GM15510 (cell line): ENCODE results near the gene ATL1.

Experiments
- POLR2A ChIP-seq: IDR thresholded peaks from 3 replicates; pipeline ENCODE4 v1.6.1; 2011; ENCODE audit warnings: borderline replicate concordance; ENCODE audit not compliant: insufficient read length; ENCODE audit errors: extremely low read depth

Gene ATL1

DNA sequence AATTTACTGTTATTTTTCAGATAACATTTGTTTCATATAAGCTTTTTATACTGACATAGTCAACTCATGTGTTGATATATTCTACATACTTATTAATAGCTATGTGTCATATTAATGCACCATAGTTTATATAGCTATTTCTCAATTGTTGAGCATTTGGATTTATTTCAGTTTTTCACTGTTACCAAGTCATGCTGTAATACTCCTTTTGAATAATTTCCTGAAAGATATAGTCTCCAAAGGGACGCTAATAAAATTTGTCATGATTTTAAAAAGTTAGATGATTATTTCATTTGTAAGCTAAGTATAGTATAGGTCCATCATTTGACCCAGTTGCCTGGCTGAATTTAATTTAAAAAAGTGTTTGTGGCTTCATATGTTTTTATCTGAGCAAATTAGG is 47.8 kb downstream of the ATL1 start:
- no peak for TF ChIP-seq POLR2A

DNA sequence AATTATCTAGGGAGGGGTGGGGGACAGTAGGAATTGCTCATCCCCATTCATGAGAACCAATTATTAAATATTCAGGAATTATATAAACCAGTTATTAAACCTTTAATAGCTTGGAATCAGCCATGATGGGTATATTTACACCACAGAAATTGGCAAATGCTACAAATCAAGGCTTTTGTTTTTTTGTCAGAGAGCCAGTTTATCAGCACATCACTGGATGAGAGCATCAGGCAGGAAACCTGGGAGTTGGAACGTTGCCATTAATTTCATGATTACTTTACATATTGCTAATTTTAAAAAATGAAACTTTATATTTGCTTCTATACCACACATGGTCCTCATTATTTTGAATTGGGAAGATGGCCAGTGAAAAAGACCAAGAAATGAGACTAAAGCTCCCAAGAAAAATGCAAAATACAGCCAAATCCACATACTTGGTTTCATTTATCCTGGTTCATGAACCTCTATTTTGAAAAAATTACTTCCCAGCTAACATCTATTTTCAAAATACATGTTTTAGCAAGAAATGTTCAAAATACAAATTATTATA is 48.4 kb downstream of the ATL1 start:
- TF ChIP-seq POLR2A, result no peak

DNA sequence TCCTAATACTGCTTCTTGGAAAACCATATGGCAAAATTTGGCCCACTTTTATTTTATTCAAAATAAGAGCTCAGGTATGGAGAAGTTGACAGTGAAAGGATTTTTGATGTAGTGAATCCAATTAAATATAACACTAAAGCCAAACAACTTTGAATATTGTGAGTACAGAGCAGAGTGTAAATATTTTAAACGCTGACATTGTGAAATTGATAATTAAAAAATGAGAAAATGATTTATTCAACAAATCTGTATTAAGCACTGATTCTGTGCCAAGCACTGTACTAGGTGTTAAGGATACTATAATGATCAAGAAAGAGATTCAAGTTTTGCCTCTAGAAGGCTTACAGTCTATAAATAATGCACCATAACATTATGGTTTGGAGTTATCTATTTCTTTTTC is 50.5 kb downstream of the ATL1 start:
- TF ChIP-seq POLR2A, result no peak

DNA sequence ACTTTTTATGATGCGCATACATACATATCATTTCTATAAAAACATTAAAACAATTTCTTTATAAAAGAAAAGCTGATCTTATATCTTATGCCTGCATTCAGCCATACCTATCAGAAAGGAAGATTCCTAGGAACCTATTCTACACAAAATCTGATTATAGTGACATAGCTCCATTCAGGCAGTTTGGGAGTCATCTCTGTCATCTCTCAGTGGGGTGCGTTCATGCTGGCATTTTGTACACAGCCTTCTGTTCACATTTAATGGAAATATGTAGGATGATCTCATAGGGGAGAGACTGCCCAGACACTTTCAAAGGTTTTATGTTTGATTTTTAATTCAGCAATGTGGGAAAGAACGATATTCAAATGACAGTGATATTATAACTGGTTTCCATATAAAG is 52.9 kb downstream of the ATL1 start:
- TF ChIP-seq POLR2A, result no peak

DNA sequence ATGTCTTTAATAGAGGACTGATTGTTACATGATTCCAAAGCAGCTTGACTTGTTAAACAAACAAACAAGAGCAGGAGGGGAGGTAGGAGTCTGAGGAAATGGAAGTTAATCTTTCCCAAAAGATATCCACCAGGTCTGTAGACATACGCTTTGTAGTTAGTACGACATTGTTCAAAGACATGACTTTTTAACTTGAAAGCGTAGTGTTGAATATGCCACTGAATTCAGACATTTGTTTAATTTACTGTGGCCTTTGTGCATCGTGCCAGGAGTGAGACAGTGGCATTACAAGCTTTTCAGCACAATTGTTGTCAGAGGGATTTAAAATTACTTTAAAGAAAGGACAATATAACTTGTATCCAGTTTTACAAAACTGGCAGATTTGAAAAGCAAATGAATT is 55.1 kb downstream of the ATL1 start:
- TF ChIP-seq POLR2A, result no peak

DNA sequence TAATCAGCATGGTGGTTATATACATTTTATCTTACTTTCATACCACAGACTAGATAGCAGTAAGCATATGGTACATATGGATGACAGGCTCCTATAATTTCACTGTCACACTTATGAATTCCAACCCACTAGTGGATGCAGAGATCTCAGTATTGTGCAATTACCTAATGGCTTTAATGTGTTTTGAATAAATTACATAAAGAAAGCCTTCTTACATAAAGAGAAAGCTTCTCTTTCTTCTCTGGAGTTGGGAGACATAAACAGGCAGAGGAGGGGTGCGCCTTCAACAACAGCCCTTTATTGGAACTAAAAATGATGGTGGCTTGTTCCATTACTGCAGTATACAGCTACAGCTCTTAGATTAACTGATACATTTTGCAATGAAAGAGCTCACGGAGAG is 55.6 kb downstream of the ATL1 start:
- no peak for TF ChIP-seq POLR2A

DNA sequence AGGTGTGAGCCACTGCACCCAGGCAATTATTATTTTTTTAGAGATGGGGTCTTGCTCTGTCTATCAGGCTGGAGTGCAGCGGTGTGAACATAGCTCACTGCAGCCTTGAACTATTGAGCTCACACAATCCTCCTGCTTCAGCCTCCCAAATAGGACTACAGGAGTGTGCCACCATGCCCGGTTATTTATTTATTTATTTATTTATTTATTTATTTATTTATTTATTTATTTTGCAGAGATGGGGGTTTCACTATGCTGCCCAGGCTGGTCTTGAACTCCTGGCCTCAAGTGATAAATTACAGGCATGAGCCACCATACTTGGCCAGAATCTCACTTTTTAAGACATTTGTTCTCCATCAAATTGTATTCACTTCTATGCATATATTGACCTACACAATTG is 56.3 kb downstream of the ATL1 start:
- TF ChIP-seq POLR2A, result no peak

DNA sequence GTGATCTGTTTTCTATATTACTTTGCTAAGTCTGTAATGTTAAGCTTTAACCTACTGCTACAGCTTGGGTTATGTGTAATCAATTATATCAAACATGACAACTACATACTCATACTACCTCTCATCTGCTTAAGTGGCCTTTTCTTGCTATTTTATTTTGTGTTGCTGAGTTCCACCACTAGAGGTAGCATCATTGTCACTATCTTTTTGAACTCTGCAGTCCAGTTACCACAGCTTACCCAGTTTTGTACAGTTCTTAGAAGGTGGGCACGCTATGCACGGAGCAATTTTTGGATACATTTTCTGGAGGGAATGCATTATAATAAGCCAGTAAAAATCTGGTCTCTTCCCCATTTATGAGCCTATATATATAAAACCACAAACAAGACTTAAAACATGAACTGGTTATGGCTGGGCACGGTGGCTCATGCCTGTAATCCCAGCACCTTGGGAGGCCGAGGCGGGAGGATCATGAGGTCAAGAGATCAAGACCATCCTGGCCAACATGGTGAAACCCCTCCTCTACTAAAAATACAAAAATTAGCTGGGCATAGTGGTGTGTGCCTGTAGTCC is 59.7 kb downstream of the ATL1 start:
- no peak for TF ChIP-seq POLR2A

DNA sequence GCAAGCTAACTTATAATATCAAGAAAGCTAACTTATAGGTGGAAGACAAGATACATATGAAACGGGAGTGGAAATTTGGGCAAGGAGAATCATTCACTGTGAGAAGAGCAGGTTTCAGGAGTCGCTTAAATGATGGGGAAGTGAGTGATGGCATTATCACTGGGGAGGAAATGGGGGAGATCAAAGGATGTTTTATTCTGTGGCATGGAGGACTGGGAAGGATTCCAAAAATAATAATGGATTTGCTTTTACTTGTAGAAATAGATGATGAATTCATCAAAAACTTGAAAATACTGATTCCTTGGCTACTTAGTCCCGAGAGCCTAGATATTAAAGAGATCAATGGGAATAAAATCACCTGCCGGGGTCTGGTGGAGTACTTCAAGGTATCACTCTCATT is 60.4 kb downstream of the ATL1 start:
- no peak for TF ChIP-seq POLR2A

DNA sequence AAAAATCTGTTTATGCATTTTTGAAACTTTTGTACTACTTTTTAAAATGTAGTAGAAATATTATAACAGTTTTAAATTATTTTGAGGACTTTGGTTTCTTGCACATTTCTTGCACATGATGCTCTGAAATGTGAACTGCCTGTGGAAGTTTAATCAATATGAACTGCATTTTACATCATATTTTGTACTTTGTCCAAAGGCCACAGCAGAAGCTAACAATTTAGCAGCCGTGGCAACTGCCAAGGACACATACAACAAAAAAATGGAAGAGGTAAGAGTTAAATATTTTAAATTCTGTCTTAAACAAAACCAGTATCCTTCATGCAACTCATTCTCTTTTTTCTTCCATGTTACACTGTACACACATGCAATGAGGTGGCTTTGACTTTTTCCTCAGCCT is 63.0 kb downstream of the ATL1 start:
- TF ChIP-seq POLR2A, result no peak

DNA sequence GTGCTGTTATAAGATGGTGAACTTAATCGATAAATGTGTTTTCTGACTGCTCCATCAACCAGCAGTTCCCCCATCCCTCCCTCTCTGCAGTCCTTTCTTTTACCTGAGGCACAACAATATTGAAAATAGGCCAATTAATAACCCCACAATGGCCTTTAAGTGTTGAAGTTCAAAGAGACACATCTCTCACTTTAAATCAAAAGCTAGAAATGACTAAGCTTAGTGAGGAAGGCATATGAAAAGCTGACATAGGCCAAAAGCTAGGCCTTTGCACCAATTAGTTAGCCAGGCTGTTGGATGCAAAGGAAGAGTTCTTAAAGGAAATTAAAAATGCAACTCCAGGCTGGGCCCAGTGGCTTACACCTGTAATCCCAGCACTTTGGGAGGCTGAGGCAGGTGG is 64.5 kb downstream of the ATL1 start:
- TF ChIP-seq POLR2A, result no peak

DNA sequence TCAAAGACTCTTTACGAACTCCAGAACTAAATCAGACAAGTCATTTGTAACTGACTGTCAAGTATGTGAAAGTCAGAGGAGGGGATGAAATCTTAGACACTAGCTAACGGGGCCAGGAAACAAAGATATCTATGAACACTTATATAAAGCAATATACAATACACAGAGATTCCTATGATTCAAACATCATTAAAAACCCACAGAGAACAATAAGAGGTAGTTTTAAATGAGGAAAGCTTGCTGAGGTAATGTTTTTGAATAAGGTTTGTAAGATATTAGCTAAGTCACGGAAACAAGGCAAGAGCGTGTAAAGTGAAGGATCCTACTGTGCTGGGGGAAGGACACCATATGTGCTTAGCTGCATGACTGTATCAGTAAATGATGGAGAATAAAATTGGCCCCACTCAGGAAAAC is 71.5 kb downstream of the ATL1 start:
- no peak for TF ChIP-seq POLR2A

DNA sequence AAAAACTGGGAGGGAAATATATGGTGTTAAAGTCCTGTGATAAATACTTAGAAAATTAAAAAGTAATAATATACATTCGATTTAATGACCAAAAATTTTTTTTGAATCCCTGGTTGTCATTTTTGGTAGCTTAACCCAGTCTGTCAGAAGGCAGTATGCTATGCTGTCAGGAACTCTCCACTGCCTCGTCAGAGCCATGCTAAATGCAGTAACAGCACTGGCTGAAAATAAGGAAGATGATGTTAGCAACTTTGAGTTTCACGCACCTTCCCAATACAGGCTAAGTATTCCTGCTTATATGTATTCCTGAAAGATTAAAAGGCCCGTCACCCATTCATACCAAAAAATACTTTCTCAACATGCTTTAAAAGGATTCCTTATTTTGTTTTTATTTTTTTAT is 74.0 kb downstream of the ATL1 start:
- no peak for TF ChIP-seq POLR2A

DNA sequence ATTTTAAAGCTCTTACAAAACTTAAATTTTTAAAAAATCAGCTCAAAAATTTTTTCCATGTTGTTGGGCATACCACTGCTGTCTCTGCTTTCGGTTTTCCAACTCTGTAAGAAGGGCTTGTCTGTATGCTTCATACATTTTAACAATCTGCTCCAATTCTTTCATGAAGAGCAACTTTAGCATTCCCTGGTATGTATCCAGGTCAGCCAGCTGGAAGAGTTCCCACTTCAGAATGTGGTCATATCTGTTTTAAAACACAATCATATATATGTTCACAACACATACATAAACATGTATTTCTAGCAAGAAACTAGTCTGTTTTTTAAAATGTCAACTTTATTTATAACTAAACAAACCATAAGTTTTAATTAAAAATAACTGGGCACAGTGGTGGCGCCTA is 75.2 kb downstream of the ATL1 start:
- no peak for TF ChIP-seq POLR2A

DNA sequence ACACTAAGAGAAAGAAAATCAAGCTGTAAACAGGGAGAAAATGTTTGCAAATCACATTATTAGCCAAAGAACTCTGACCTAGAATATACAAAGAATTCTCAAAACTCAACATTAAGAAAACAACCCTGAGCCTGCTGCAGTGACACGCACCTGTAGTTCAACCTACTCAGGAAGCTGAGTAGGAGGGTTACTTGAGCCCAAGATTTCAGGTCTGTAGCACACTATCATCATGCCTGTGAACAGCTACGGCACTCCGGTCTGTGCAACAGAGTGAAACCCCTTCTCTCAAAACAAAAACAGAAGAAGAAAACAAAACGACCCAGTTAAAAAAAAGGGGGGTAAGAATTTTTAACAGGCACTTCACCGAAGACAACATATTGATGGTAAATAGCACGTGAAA is 87.3 kb downstream of the ATL1 start:
- no peak for TF ChIP-seq POLR2A

DNA sequence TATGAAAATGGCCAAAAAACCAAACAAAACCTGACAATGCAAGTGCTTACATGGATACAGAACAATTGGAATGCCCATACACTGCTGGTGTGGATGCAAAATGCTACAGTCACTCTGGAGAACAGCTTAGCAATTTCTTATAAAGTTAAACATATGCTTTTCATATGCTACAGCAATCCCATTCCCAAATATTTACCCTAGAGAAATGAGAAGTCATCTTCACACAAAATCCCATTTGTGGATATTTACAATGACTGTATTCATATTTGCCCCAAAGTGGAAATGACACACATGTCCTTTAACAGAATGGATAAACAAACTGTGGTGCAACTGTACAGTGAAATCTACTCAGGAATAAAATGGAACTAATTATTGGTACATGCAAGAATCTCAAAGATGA is 87.8 kb downstream of the ATL1 start:
- TF ChIP-seq POLR2A, result no peak

DNA sequence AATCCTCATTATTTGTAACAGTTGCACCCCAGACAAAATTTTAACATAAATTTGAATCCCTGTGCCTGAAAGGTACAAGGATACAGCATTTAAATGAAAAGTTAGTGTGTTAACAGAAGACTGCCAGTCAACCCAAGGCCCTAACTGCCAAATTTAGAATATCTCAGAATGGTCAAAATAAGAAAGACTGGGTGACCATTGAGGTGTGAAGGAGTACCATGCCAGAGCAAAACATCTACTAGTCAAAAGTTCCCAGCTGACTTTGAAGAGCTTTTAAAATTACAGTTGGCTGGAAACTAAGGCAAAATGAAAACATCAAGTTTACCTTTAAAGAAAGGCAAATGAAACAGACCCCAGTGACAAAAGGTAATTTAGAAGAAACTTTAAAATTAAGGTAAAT is 89.7 kb downstream of the ATL1 start:
- TF ChIP-seq POLR2A, result no peak
